Trophoblast cell (in vitro differentiated cells and primary cell): ENCODE data around the gene PDE4B.
"Not testable (repeated sequence)": the region's sequence is repeated elsewhere in the genome, so short reads cannot be mapped to it uniquely, and the experiment has no call there.

Source experiments
- DNase-seq, 2 donors: peaks; one replicate each; pipeline ENCODE4 v3.0.0-alpha.2; 2016
- H2AFZ ChIP-seq: 2 replicates; pipeline ENCODE4 v1.6.1; 2013; ENCODE audit warnings: low read length, moderate library complexity, mild to moderate bottlenecking; ENCODE audit not compliant: insufficient read depth, poor library complexity
- H2AK5ac ChIP-seq: 2 replicates; pipeline ENCODE4 v1.6.1; 2013; ENCODE audit warnings: mild to moderate bottlenecking, low read length
- H2BK120ac ChIP-seq: 2 replicates; pipeline ENCODE4 v1.6.1; 2013; ENCODE audit warnings: low read length, mild to moderate bottlenecking, moderate library complexity; ENCODE audit not compliant: insufficient read depth, poor library complexity
- H2BK12ac ChIP-seq: 2 replicates; pipeline ENCODE4 v1.6.1; 2013; ENCODE audit warnings: mild to moderate bottlenecking, low read length, moderate library complexity
- H2BK5ac ChIP-seq: 2 replicates; pipeline ENCODE4 v1.6.1; 2013; ENCODE audit warnings: low read length, low read depth, moderate library complexity, mild to moderate bottlenecking; ENCODE audit not compliant: poor library complexity
- H3K14ac ChIP-seq: 2 replicates; pipeline ENCODE4 v1.6.1; 2013; ENCODE audit warnings: mild to moderate bottlenecking, low read length
- H3K18ac ChIP-seq: 2 replicates; pipeline ENCODE4 v1.6.1; 2013; ENCODE audit warnings: mild to moderate bottlenecking, low read length
- H3K23ac ChIP-seq: 2 replicates; pipeline ENCODE4 v1.6.1; 2013; ENCODE audit warnings: low read length
- H3K27ac ChIP-seq: 2 replicates; pipeline ENCODE4 v1.5.1; 2013; ENCODE audit warnings: low read depth, mild to moderate bottlenecking, inconsistent platforms, low read length, moderate library complexity
- H3K27me3 ChIP-seq: 2 replicates; pipeline ENCODE4 v1.6.1; 2013; ENCODE audit warnings: inconsistent platforms, mild to moderate bottlenecking, low read length, moderate library complexity; ENCODE audit not compliant: insufficient read depth
- H3K36me3 ChIP-seq, 2 experiments: 1 replicate in 1 of 2; 2 replicates in 1 of 2; pipeline ENCODE4 v1.6.1; 2013; ENCODE audit warnings: low read length in 2 of 2, mild to moderate bottlenecking in 2 of 2, moderate library complexity in 1 of 2; ENCODE audit not compliant: insufficient read depth in 2 of 2, control insufficient read depth in 1 of 2
- H3K4ac ChIP-seq: 2 replicates; pipeline ENCODE4 v1.6.1; 2013; ENCODE audit warnings: low read depth, mild to moderate bottlenecking, low read length, moderate library complexity
- H3K4me1 ChIP-seq, 2 experiments: 1 replicate in 1 of 2; 2 replicates in 1 of 2; pipeline ENCODE4 v1.6.1; 2013; ENCODE audit warnings: low read length in 2 of 2, mild to moderate bottlenecking in 2 of 2, moderate library complexity in 1 of 2; ENCODE audit not compliant: insufficient read depth in 2 of 2, control insufficient read depth in 1 of 2
- H3K4me2 ChIP-seq: 2 replicates; pipeline ENCODE4 v1.6.1; 2013; ENCODE audit warnings: inconsistent platforms, mild to moderate bottlenecking, low read length, moderate library complexity
- H3K4me3 ChIP-seq: 2 replicates; pipeline ENCODE4 v1.5.1; 2013; ENCODE audit warnings: mild to moderate bottlenecking, low read depth, low read length, inconsistent platforms
- H3K79me1 ChIP-seq: one replicate; pipeline ENCODE4 v1.6.1; 2013; ENCODE audit warnings: low read length
- H3K79me2 ChIP-seq: 2 replicates; pipeline ENCODE4 v1.6.1; 2013; ENCODE audit warnings: low read length, mild to moderate bottlenecking; ENCODE audit not compliant: control insufficient read depth, insufficient read depth, poor library complexity
- H3K9ac ChIP-seq: 2 replicates; pipeline ENCODE4 v1.6.1; 2013; ENCODE audit warnings: mild to moderate bottlenecking, low read length
- H3K9me3 ChIP-seq: 2 replicates; pipeline ENCODE4 v1.6.1; 2013; ENCODE audit warnings: low read depth, mild to moderate bottlenecking, control low read depth, inconsistent platforms, low read length; ENCODE audit not compliant: insufficient read depth
- H4K12ac ChIP-seq: 2 replicates; pipeline ENCODE4 v1.6.1; 2013; ENCODE audit warnings: low read depth, mild to moderate bottlenecking, low read length, moderate library complexity
- H4K8ac ChIP-seq: 2 replicates; pipeline ENCODE4 v1.6.1; 2013; ENCODE audit warnings: low read depth, mild to moderate bottlenecking, low read length, moderate library complexity
- H4K91ac ChIP-seq: one replicate; pipeline ENCODE4 v1.6.1; 2013; ENCODE audit warnings: low read depth, mild to moderate bottlenecking, low read length, moderate library complexity
- whole genome bisulfite sequencing: extraction: QIAGEN DNeasy Blood & Tissue Kit; methylation state at CpG from one replicate; pipeline ENCODE4 v1.1.7; 2013; ENCODE audit warnings: missing lambda C conversion rate; ENCODE audit not compliant: insufficient read length, insufficient coverage; ENCODE audit errors: extremely low coverage; 5-methylcytosine and 5-hydroxymethylcytosine counted together

PDE4B gene

DNA sequence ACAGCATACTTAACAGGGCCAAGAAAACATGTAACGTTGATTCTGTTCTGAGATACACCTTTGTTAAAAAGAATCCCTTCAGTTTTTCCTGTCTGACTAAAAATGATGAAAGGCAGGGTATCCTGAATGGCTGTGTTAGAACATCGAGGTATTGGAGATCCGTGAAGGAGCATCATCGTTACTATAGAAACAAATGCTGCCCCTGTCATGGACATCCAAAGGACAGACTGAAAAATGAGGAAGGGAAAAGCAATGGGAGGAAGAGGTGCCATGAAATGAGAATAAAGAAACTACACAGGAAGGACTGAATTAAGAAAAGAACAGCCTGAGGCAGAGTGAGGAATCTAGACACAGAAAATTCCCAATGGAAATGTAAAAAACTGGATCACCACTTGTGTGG lies 257.9 kb downstream of the PDE4B start:
- Histone ChIP-seq H3K9ac (no peak overlapping the region), H4K8ac (no peak overlapping the region), H3K4ac (no peak overlapping the region), H3K27ac (no peak overlapping the region), H3K36me3 (no peaks in the 10 kb centered on the region), H3K79me1 (no peaks in the 10 kb centered on the region), H2BK5ac (no peak overlapping the region), H4K12ac (no peak overlapping the region), H2AFZ (no peak overlapping the region), H3K4me2 (no peak overlapping the region), H3K79me2 (no peaks in the 10 kb centered on the region), H2AK5ac (no peak overlapping the region), H3K4me1 (no peaks in the 10 kb centered on the region), H4K91ac (no peak overlapping the region), H3K9me3 (no peaks in the 10 kb centered on the region), H3K18ac (no peak overlapping the region), H3K23ac (no peak overlapping the region), H2BK12ac (no peak overlapping the region), H2BK120ac (no peak overlapping the region), H3K4me3 (no peak overlapping the region), H3K14ac (no peak overlapping the region), H3K27me3 (no peaks in the 10 kb centered on the region)
- DNase-seq = no peak
- WGBS = no CpG with 5 or more reads among the region's 4 CpGs

- no peak overlapping the region for H3K14ac ChIP-seq
- no peak overlapping the region for H3K9ac ChIP-seq
- no peak overlapping the region for H3K4me2 ChIP-seq
- no peaks in the 10 kb centered on the region for H3K4me1 ChIP-seq
- no peak for DNase-seq
- H3K27ac ChIP-seq = no peak overlapping the region
- no peaks in the 10 kb centered on the region for H3K27me3 ChIP-seq
- no peak overlapping the region for H2BK120ac ChIP-seq
- H4K12ac ChIP-seq = no peak overlapping the region
- no peaks in the 10 kb centered on the region for H3K36me3 ChIP-seq
- H2AFZ ChIP-seq = no peak overlapping the region
- no peaks in the 10 kb centered on the region for H3K9me3 ChIP-seq
- H3K79me1 ChIP-seq = no peaks in the 10 kb centered on the region
- no peak overlapping the region for H2AK5ac ChIP-seq
- H3K4ac ChIP-seq = no peak overlapping the region
- no peaks in the 10 kb centered on the region for H3K79me2 ChIP-seq
- H4K8ac ChIP-seq = no peak overlapping the region
- WGBS = no CpG with 5 or more reads among the region's 3 CpGs
- no peak overlapping the region for H4K91ac ChIP-seq
- no peak overlapping the region for H3K18ac ChIP-seq
- no peak overlapping the region for H3K4me3 ChIP-seq
- no peak overlapping the region for H2BK12ac ChIP-seq
- H3K23ac ChIP-seq = no peak overlapping the region
- no peak overlapping the region for H2BK5ac ChIP-seq
Observed at GRCh38 chr1:66055092-66055491, 262.4 kb downstream of the PDE4B start.

DNA sequence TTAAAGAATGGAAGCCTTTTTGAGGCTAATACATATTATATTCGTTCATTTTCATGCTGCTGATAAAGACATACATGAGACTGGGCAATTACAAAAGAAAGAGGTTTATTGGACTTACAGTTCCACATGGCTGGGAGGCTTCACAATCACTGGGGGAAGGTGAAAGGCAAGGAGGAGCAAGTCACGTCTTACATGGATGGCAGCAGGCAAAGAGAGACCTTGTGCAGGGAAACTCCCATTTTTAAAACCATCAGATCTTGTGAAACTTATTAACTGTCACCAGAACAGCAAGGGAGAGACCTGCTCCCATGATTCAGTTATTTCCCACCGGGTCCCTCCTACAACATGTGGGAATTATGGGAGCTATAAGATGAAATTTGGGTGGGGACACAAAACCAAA lies 264.8 kb downstream of the PDE4B start:
- H4K8ac ChIP-seq, H4K91ac ChIP-seq, H3K79me2 ChIP-seq, H2AK5ac ChIP-seq, H3K27me3 ChIP-seq, H2AFZ ChIP-seq, H3K18ac ChIP-seq, H2BK120ac ChIP-seq, H3K4ac ChIP-seq, H2BK12ac ChIP-seq, H3K4me2 ChIP-seq, H3K27ac ChIP-seq, DNase-seq, H3K4me1 ChIP-seq, H3K79me1 ChIP-seq, H3K14ac ChIP-seq, H4K12ac ChIP-seq, H3K4me3 ChIP-seq, H3K23ac ChIP-seq, H3K36me3 ChIP-seq, H3K9ac ChIP-seq, H2BK5ac ChIP-seq, H3K9me3 ChIP-seq: not testable (repeated sequence)
- no CpG with 5 or more reads among the region's 3 CpGs for WGBS

GRCh38 chr1:66058558-66058957 lies 265.9 kb downstream of the PDE4B start:
- no peak overlapping the region for H2AK5ac ChIP-seq
- no peak overlapping the region for H2AFZ ChIP-seq
- H3K9me3 ChIP-seq = no peaks in the 10 kb centered on the region
- H2BK12ac ChIP-seq = no peak overlapping the region
- H4K8ac ChIP-seq = no peak overlapping the region
- H4K12ac ChIP-seq = no peak overlapping the region
- no peak overlapping the region for H3K27ac ChIP-seq
- H3K79me1 ChIP-seq = no peaks in the 10 kb centered on the region
- H3K14ac ChIP-seq = no peak overlapping the region
- H3K9ac ChIP-seq = no peak overlapping the region
- no peak overlapping the region for H2BK5ac ChIP-seq
- no peak for DNase-seq
- no peak overlapping the region for H3K18ac ChIP-seq
- H4K91ac ChIP-seq = no peak overlapping the region
- no peak overlapping the region for H3K4ac ChIP-seq
- no peaks in the 10 kb centered on the region for H3K79me2 ChIP-seq
- H3K36me3 ChIP-seq = no peaks in the 10 kb centered on the region
- H3K4me3 ChIP-seq = no peak overlapping the region
- H3K27me3 ChIP-seq = no peaks in the 10 kb centered on the region
- no CpG with 5 or more reads among the region's 2 CpGs for WGBS
- no peak overlapping the region for H3K23ac ChIP-seq
- H3K4me2 ChIP-seq = no peak overlapping the region
- H3K4me1 ChIP-seq = no peaks in the 10 kb centered on the region
- H2BK120ac ChIP-seq = no peak overlapping the region
